ENCODE measurements around the gene THAP7.

GRCh38 chr22:20963201-20964052 lies 38.5 kb downstream of the THAP7 start:
- TF ChIP-seq CTCF (IDR thresholded peaks at IDR 0.05) (no peak), POLR2A (IDR thresholded peaks at IDR 0.05) (no peak)
